Transverse colon (tissue), 4 donors: ENCODE results near the gene ADCY10.

Experiments
- POLR2A ChIP-seq: fragments of 450-650 bp; IDR thresholded peaks from one replicate; pipeline ENCODE4 v1.6.1; 2016; ENCODE audit warnings: antibody characterized with exemption, mild to moderate bottlenecking, moderate library complexity
- POLR2AphosphoS5 ChIP-seq, 3 donors: sonication (generic); formaldehyde crosslinking; IDR thresholded peaks; one replicate each; pipeline ENCODE4 v1.6.1; 2016; ENCODE audit warnings: antibody characterized with exemption in 3 of 3
- TF ChIP-seq, protein P1 (sequence below), 5 experiments: fragments of 200-600 bp in 3 of 5; fragments of 450-650 bp in 2 of 5; sonication (generic) in 3 of 5; IDR thresholded peaks; 1 replicate in 2 of 5; 2 replicates in 3 of 5; pipeline ENCODE4 v1.5.1; 2016 to 2017; ENCODE audit warnings: antibody characterized with exemption in 5 of 5, inconsistent platforms in 3 of 5, mild to moderate bottlenecking in 2 of 5, moderate library complexity in 1 of 5

GRCh38 chr1:167805041-167805556 lies 108.8 kb downstream of the ADCY10 start:
- TF ChIP-seq, protein P1, sequence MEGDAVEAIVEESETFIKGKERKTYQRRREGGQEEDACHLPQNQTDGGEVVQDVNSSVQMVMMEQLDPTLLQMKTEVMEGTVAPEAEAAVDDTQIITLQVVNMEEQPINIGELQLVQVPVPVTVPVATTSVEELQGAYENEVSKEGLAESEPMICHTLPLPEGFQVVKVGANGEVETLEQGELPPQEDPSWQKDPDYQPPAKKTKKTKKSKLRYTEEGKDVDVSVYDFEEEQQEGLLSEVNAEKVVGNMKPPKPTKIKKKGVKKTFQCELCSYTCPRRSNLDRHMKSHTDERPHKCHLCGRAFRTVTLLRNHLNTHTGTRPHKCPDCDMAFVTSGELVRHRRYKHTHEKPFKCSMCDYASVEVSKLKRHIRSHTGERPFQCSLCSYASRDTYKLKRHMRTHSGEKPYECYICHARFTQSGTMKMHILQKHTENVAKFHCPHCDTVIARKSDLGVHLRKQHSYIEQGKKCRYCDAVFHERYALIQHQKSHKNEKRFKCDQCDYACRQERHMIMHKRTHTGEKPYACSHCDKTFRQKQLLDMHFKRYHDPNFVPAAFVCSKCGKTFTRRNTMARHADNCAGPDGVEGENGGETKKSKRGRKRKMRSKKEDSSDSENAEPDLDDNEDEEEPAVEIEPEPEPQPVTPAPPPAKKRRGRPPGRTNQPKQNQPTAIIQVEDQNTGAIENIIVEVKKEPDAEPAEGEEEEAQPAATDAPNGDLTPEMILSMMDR (IDR thresholded peaks at IDR 0.05), result no peak
- no peak for TF ChIP-seq POLR2AphosphoS5 (IDR thresholded peaks at IDR 0.05)
- TF ChIP-seq POLR2A, result no peak
